GM23338 (cell line): ENCODE measurements around the gene RNLS. TPM values are rescaled to one million over a fixed set of nuclear protein-coding genes. Genes with fewer than 3 reads are reported as not detected.

Experiments used
- ATAC-seq: fragments of 200-7000 bp; cut with Tn5 transposase; 3 replicates; pipeline ENCODE4 v1.9.1; 2020
- DNase-seq: peaks from one replicate; pipeline ENCODE4 v3.0.0-alpha.2; 2015; ENCODE audit warnings: low spot score
- H2AFZ ChIP-seq: fragments of 200-600 bp; sonication (generic); 2 replicates; pipeline ENCODE4 v1.8.0; 2016; ENCODE audit warnings: antibody characterized with exemption, mild to moderate bottlenecking, moderate library complexity
- H3F3A ChIP-seq: fragments of 200-600 bp; sonication (generic); replicated peaks from 2 replicates; pipeline ENCODE4 v1.8.0; 2017; ENCODE audit warnings: antibody characterized with exemption, mixed run types, low read depth
- H3K27ac ChIP-seq: fragments of 200-600 bp; sonication (generic); 2 replicates; pipeline ENCODE4 v1.6.1; 2016; ENCODE audit warnings: low read depth
- H3K27me3 ChIP-seq: fragments of 200-600 bp; sonication (generic); 2 replicates; pipeline ENCODE4 v1.8.0; 2016; ENCODE audit warnings: mild to moderate bottlenecking, mixed run types, moderate library complexity; ENCODE audit not compliant: insufficient read depth
- H3K36me3 ChIP-seq: fragments of 200-600 bp; sonication (generic); 2 replicates; pipeline ENCODE4 v1.8.0; 2016; ENCODE audit warnings: mild to moderate bottlenecking; ENCODE audit not compliant: insufficient read depth
- H3K4me1 ChIP-seq: fragments of 200-600 bp; sonication (generic); 2 replicates; pipeline ENCODE4 v1.8.0; 2016; ENCODE audit warnings: mild to moderate bottlenecking, moderate library complexity; ENCODE audit not compliant: insufficient read depth
- H3K4me2 ChIP-seq: fragments of 200-600 bp; sonication (generic); 2 replicates; pipeline ENCODE4 v1.7.1; 2017; ENCODE audit warnings: mixed run types
- H3K4me3 ChIP-seq: fragments of 200-600 bp; sonication (generic); 2 replicates; pipeline ENCODE4 v1.6.1; 2016; ENCODE audit warnings: mixed run types
- H3K79me2 ChIP-seq: fragments of 200-600 bp; sonication (generic); replicated peaks from 2 replicates; pipeline ENCODE4 v1.8.0; 2017; ENCODE audit warnings: mild to moderate bottlenecking; ENCODE audit not compliant: insufficient read depth
- H3K9me2 ChIP-seq: fragments of 200-600 bp; sonication (generic); 2 replicates; pipeline ENCODE4 v1.8.0; 2017; ENCODE audit not compliant: insufficient read depth
- H4K20me1 ChIP-seq: fragments of 200-600 bp; sonication (generic); replicated peaks from 2 replicates; pipeline ENCODE4 v1.8.0; 2017; ENCODE audit warnings: mild to moderate bottlenecking; ENCODE audit not compliant: insufficient read depth
- H3K27ac Mint-ChIP-seq: 2 replicates; pipeline ENCODE4 v1.8.0; 2020; ENCODE audit warnings: inconsistent platforms, mild to moderate bottlenecking, moderate library complexity, mixed read lengths
- H3K27me3 Mint-ChIP-seq: 3 replicates; pipeline ENCODE4 v1.8.0; 2022; ENCODE audit warnings: low read depth, mild to moderate bottlenecking, moderate library complexity, mixed read lengths, inconsistent platforms; ENCODE audit not compliant: insufficient read depth, poor library complexity
- H3K36me3 Mint-ChIP-seq: 3 replicates; pipeline ENCODE4 v1.8.0; 2021; ENCODE audit warnings: low read depth, mild to moderate bottlenecking, inconsistent platforms, moderate library complexity, mixed read lengths
- H3K4me1 Mint-ChIP-seq: 3 replicates; pipeline ENCODE4 v1.8.0; 2020; ENCODE audit warnings: mild to moderate bottlenecking, inconsistent platforms, mixed read lengths
- H3K4me3 Mint-ChIP-seq: 3 replicates; pipeline ENCODE4 v1.8.0; 2021; ENCODE audit warnings: moderate library complexity, mild to moderate bottlenecking, inconsistent platforms, mixed read lengths
- H3K9me3 Mint-ChIP-seq: 3 replicates; pipeline ENCODE4 v1.8.0; 2020; ENCODE audit warnings: moderate library complexity, mild to moderate bottlenecking, inconsistent platforms, mixed read lengths
- CREB1 ChIP-seq: fragments of 250-450 bp; sonication (Bioruptor Pico); IDR thresholded peaks from 2 replicates; pipeline ENCODE4 v1.5.0; 2020; ENCODE audit warnings: low read depth, mild to moderate bottlenecking, moderate library complexity
- EZH2 ChIP-seq: fragments of 200-600 bp; sonication (generic); IDR thresholded peaks from one replicate; pipeline ENCODE4 v1.8.0; 2017; ENCODE audit warnings: antibody characterized with exemption, mild to moderate bottlenecking, low read depth; ENCODE audit not compliant: unreplicated experiment
- EZH2phosphoT487 ChIP-seq: fragments of 200-600 bp; sonication (generic); IDR thresholded peaks from one replicate; pipeline ENCODE4 v1.8.1; 2018; ENCODE audit warnings: antibody characterized with exemption; ENCODE audit not compliant: unreplicated experiment
- JUNB ChIP-seq: IDR thresholded peaks from one replicate; pipeline ENCODE4 v1.6.1; 2016; ENCODE audit warnings: antibody characterized with exemption; ENCODE audit not compliant: unreplicated experiment
- NANOG ChIP-seq: IDR thresholded peaks from 2 replicates; pipeline ENCODE4 v1.6.1; 2016; ENCODE audit warnings: antibody characterized with exemption, borderline replicate concordance
- POLR2AphosphoS5 ChIP-seq: IDR thresholded peaks from 2 replicates; pipeline ENCODE4 v1.6.1; 2016; ENCODE audit warnings: antibody characterized with exemption, low read depth
- STAT1 ChIP-seq: IDR thresholded peaks from one replicate; pipeline ENCODE4 v1.6.1; 2016; ENCODE audit warnings: antibody characterized with exemption; ENCODE audit not compliant: unreplicated experiment
- ZNF114 ChIP-seq: fragments of 250-450 bp; sonication (Bioruptor Pico); IDR thresholded peaks from 2 replicates; pipeline ENCODE4 v1.5.0; 2020; ENCODE audit warnings: mild to moderate bottlenecking, moderate library complexity
- ZNF331 ChIP-seq: fragments of 250-450 bp; sonication (Bioruptor Pico); IDR thresholded peaks from 2 replicates; pipeline ENCODE4 v1.5.0; 2020; ENCODE audit warnings: low read depth, mild to moderate bottlenecking, moderate library complexity
- polyA plus RNA-seq: library from polyadenylated mRNA; unstranded; fragments of >200 nt; fragmentation: Nextera tagmentation; extraction: Ambion mirVana; gene quantifications from 2 replicates; pipeline ENCODE4 v1.2.1, GENCODE V29; 2016
- total RNA-seq: library from RNA; depleted of rRNA; stranded (reverse); fragments of >200 nt; shearing (Covaris generic); gene quantifications from 2 replicates; pipeline ENCODE4 v1.2.3, GENCODE V29; 2014
- TF ChIP-seq, protein P1 (sequence below): fragments of 250-450 bp; sonication (Bioruptor Pico); IDR thresholded peaks from 2 replicates; pipeline ENCODE4 v1.5.0; 2020; ENCODE audit warnings: mild to moderate bottlenecking, moderate library complexity
- TF ChIP-seq, protein P2 (sequence below): IDR thresholded peaks from one replicate; pipeline ENCODE4 v1.6.1; 2018; ENCODE audit warnings: antibody characterized with exemption; ENCODE audit not compliant: unreplicated experiment
- TF ChIP-seq, protein P3 (sequence below): IDR thresholded peaks from 2 replicates; pipeline ENCODE4 v1.6.1; 2016; ENCODE audit warnings: antibody characterized with exemption
- TF ChIP-seq, protein P4 (sequence below), 2 experiments: fragments of 200-600 bp in 1 of 2; sonication (generic) in 1 of 2; conservative IDR thresholded peaks; 2 replicates each; pipeline versions ENCODE4 v1.5.1 to v1.6.1; 2016 to 2017; ENCODE audit warnings: antibody characterized with exemption in 2 of 2, low read depth in 2 of 2, mild to moderate bottlenecking in 2 of 2, moderate library complexity in 1 of 2

RNLS gene
- total and polyA plus RNA-seq, 2 experiments from 2014 or later = 8.8 to 15.2 TPM

DNA sequence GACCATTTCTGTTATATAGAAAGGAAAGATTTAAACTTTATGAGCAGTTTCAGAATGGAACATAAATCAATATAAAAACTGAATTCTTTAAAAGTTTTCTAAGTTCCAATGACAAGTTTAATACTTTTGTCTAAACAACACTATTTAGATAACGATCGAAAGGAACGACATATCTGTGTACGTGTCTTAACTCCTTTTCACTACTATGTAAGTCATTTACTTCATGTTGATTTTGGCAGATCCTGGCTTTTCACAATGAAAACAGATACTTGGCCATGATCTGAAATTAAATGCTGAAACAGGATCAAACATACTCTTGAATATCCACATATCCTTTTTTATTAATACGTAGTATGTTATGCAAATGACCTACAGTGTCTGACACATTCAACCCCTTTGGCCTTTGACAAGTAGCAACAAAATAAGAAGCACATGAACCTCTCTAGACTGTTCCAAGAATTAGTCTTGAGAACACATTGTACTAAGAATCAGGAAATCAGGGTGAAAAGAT is 41.9 kb downstream of the RNLS start:
- Histone ChIP-seq H3F3A (no peaks in the 10 kb centered on the region), H3K4me2 (no peak overlapping the region), H2AFZ (no peak overlapping the region), H3K9me2 (no peaks in the 10 kb centered on the region), H3K4me1 (no peaks in the 10 kb centered on the region; the same call in 1 of the 2 replicates), H3K36me3 (no peaks in the 10 kb centered on the region), H3K79me2 (no peaks in the 10 kb centered on the region), H3K27me3 (no peaks in the 10 kb centered on the region), H4K20me1 (no peaks in the 10 kb centered on the region), H3K27ac (no peak overlapping the region), H3K4me3 (no peak overlapping the region)
- Mint-ChIP-seq H3K4me1 (peaks cover 4% of the 10 kb centered on the region), H3K27me3 (peaks cover 3% of the 10 kb centered on the region), H3K9me3 (no peaks in the 10 kb centered on the region), H3K27ac (no peak overlapping the region), H3K4me3 (no peak overlapping the region), H3K36me3 (no peaks in the 10 kb centered on the region)
- TF ChIP-seq ZNF331 (CRISPR knock-in tag) (no peak), NANOG (no peak), STAT1 (no peak), CREB1 (CRISPR knock-in tag) (no peak), ZNF114 (CRISPR knock-in tag) (no peak), EZH2phosphoT487 (no peak), EZH2 (no peak), POLR2AphosphoS5 (no peak), JUNB (no peak)
- TF ChIP-seq, protein P1, sequence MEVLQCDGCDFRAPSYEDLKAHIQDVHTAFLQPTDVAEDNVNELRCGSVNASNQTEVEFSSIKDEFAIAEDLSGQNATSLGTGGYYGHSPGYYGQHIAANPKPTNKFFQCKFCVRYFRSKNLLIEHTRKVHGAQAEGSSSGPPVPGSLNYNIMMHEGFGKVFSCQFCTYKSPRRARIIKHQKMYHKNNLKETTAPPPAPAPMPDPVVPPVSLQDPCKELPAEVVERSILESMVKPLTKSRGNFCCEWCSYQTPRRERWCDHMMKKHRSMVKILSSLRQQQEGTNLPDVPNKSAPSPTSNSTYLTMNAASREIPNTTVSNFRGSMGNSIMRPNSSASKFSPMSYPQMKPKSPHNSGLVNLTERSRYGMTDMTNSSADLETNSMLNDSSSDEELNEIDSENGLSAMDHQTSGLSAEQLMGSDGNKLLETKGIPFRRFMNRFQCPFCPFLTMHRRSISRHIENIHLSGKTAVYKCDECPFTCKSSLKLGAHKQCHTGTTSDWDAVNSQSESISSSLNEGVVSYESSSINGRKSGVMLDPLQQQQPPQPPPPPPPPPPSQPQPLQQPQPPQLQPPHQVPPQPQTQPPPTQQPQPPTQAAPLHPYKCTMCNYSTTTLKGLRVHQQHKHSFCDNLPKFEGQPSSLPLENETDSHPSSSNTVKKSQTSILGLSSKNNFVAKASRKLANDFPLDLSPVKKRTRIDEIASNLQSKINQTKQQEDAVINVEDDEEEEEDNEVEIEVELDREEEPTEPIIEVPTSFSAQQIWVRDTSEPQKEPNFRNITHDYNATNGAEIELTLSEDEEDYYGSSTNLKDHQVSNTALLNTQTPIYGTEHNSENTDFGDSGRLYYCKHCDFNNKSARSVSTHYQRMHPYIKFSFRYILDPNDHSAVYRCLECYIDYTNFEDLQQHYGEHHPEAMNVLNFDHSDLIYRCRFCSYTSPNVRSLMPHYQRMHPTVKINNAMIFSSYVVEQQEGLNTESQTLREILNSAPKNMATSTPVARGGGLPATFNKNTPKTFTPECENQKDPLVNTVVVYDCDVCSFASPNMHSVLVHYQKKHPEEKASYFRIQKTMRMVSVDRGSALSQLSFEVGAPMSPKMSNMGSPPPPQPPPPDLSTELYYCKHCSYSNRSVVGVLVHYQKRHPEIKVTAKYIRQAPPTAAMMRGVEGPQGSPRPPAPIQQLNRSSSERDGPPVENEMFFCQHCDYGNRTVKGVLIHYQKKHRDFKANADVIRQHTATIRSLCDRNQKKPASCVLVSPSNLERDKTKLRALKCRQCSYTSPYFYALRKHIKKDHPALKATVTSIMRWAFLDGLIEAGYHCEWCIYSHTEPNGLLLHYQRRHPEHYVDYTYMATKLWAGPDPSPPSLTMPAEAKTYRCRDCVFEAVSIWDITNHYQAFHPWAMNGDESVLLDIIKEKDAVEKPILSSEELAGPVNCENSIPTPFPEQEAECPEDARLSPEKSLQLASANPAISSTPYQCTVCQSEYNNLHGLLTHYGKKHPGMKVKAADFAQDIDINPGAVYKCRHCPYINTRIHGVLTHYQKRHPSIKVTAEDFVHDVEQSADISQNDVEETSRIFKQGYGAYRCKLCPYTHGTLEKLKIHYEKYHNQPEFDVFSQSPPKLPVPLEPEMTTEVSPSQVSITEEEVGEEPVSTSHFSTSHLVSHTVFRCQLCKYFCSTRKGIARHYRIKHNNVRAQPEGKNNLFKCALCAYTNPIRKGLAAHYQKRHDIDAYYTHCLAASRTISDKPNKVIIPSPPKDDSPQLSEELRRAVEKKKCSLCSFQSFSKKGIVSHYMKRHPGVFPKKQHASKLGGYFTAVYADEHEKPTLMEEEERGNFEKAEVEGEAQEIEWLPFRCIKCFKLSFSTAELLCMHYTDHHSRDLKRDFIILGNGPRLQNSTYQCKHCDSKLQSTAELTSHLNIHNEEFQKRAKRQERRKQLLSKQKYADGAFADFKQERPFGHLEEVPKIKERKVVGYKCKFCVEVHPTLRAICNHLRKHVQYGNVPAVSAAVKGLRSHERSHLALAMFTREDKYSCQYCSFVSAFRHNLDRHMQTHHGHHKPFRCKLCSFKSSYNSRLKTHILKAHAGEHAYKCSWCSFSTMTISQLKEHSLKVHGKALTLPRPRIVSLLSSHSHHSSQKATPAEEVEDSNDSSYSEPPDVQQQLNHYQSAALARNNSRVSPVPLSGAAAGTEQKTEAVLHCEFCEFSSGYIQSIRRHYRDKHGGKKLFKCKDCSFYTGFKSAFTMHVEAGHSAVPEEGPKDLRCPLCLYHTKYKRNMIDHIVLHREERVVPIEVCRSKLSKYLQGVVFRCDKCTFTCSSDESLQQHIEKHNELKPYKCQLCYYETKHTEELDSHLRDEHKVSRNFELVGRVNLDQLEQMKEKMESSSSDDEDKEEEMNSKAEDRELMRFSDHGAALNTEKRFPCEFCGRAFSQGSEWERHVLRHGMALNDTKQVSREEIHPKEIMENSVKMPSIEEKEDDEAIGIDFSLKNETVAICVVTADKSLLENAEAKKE = no peak
- TF ChIP-seq, protein P2, sequence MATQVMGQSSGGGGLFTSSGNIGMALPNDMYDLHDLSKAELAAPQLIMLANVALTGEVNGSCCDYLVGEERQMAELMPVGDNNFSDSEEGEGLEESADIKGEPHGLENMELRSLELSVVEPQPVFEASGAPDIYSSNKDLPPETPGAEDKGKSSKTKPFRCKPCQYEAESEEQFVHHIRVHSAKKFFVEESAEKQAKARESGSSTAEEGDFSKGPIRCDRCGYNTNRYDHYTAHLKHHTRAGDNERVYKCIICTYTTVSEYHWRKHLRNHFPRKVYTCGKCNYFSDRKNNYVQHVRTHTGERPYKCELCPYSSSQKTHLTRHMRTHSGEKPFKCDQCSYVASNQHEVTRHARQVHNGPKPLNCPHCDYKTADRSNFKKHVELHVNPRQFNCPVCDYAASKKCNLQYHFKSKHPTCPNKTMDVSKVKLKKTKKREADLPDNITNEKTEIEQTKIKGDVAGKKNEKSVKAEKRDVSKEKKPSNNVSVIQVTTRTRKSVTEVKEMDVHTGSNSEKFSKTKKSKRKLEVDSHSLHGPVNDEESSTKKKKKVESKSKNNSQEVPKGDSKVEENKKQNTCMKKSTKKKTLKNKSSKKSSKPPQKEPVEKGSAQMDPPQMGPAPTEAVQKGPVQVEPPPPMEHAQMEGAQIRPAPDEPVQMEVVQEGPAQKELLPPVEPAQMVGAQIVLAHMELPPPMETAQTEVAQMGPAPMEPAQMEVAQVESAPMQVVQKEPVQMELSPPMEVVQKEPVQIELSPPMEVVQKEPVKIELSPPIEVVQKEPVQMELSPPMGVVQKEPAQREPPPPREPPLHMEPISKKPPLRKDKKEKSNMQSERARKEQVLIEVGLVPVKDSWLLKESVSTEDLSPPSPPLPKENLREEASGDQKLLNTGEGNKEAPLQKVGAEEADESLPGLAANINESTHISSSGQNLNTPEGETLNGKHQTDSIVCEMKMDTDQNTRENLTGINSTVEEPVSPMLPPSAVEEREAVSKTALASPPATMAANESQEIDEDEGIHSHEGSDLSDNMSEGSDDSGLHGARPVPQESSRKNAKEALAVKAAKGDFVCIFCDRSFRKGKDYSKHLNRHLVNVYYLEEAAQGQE = no peak
- TF ChIP-seq, protein P3, sequence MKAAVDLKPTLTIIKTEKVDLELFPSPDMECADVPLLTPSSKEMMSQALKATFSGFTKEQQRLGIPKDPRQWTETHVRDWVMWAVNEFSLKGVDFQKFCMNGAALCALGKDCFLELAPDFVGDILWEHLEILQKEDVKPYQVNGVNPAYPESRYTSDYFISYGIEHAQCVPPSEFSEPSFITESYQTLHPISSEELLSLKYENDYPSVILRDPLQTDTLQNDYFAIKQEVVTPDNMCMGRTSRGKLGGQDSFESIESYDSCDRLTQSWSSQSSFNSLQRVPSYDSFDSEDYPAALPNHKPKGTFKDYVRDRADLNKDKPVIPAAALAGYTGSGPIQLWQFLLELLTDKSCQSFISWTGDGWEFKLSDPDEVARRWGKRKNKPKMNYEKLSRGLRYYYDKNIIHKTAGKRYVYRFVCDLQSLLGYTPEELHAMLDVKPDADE = no peak
- TF ChIP-seq, protein P4, sequence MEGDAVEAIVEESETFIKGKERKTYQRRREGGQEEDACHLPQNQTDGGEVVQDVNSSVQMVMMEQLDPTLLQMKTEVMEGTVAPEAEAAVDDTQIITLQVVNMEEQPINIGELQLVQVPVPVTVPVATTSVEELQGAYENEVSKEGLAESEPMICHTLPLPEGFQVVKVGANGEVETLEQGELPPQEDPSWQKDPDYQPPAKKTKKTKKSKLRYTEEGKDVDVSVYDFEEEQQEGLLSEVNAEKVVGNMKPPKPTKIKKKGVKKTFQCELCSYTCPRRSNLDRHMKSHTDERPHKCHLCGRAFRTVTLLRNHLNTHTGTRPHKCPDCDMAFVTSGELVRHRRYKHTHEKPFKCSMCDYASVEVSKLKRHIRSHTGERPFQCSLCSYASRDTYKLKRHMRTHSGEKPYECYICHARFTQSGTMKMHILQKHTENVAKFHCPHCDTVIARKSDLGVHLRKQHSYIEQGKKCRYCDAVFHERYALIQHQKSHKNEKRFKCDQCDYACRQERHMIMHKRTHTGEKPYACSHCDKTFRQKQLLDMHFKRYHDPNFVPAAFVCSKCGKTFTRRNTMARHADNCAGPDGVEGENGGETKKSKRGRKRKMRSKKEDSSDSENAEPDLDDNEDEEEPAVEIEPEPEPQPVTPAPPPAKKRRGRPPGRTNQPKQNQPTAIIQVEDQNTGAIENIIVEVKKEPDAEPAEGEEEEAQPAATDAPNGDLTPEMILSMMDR (conservative IDR thresholded peaks at IDR 0.05; ENCODE audit: low read depth in 2 of 2) = no peak
- no peak for ATAC-seq
- no peak for DNase-seq
